Measurements from ENCODE around the gene YIF1B.

DNA sequence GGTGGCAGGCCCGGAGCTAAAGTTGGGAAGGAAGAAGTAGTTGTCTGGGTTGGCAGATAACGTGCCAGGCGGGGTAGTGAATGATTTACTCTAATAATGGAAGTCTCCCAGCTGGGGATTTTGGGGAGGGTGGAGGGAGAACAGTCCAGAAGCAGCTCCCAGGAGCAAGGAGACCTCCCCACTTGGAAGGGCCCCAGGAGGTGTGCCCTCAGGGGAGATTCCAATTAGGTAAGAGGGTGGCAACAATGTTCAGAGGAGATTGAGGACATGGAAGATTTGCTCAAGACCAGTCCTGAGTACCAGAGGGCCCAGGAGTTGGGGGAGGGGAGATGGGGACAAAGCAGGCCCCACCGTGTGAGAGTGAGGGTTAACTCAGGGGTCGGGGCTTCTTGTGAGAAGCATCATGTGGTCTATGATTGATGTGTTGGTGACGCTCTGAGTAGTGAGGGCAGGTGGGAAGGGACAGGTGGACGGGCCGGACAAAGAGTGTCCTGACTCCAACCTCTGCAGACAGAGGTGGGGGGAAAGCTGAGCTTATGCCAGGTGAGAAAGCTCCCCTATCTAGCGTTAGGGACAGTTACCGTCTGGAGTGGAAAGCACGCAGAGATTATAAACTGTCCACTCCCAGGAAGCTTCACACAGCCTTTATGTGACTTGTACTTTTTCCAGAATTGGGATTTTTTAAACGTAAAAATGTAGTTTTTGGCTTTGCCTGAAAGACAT lies 47.8 kb downstream of the YIF1B start:
- TF ChIP-seq, protein P1, sequence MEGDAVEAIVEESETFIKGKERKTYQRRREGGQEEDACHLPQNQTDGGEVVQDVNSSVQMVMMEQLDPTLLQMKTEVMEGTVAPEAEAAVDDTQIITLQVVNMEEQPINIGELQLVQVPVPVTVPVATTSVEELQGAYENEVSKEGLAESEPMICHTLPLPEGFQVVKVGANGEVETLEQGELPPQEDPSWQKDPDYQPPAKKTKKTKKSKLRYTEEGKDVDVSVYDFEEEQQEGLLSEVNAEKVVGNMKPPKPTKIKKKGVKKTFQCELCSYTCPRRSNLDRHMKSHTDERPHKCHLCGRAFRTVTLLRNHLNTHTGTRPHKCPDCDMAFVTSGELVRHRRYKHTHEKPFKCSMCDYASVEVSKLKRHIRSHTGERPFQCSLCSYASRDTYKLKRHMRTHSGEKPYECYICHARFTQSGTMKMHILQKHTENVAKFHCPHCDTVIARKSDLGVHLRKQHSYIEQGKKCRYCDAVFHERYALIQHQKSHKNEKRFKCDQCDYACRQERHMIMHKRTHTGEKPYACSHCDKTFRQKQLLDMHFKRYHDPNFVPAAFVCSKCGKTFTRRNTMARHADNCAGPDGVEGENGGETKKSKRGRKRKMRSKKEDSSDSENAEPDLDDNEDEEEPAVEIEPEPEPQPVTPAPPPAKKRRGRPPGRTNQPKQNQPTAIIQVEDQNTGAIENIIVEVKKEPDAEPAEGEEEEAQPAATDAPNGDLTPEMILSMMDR (IDR thresholded peaks at IDR 0.05), result no peak
- TF ChIP-seq POLR2A (IDR thresholded peaks at IDR 0.05) (no peak), POLR2AphosphoS5 (IDR thresholded peaks at IDR 0.05) (no peak)
